Astrocyte of the cerebellum (primary cell): Measurements from ENCODE around the gene MCCC2.

Source experiments
- DNase-seq: peaks from one replicate; pipeline ENCODE4 v3.0.0-alpha.2; 2011; ENCODE audit warnings: low read depth
- H3K4me3 ChIP-seq: 2 replicates; pipeline ENCODE4 v1.5.1; 2011; ENCODE audit warnings: mild to moderate bottlenecking, low read depth, low read length, moderate library complexity
- CTCF ChIP-seq: IDR thresholded peaks from 2 replicates; pipeline ENCODE4 v1.5.1; 2012; ENCODE audit warnings: low read length, low read depth, moderate library complexity, mild to moderate bottlenecking; ENCODE audit errors: missing control alignments
- in situ Hi-C: cut with HindIII; loops from 2 replicates; pipeline ENCODE4 v1.10.0; 2017; ENCODE audit warnings: low sequenced_read_pairs

Gene MCCC2

GRCh38 chr5:71684309-71684708, 97.2 kb downstream of the MCCC2 start:
- in situ Hi-C loops = no loop called here
- no peak overlapping the region for H3K4me3 ChIP-seq
- no peak for TF ChIP-seq CTCF
- no peak for DNase-seq

GRCh38 chr5:71693828-71694427, 106.8 kb downstream of the MCCC2 start:
- in situ Hi-C loops = no loop called here
- H3K4me3 ChIP-seq = no peak overlapping the region
- no peak for DNase-seq
- no peak for TF ChIP-seq CTCF

- in situ Hi-C loops = no loop called here
- no peak for DNase-seq
- no peak for TF ChIP-seq CTCF
- H3K4me3 ChIP-seq = no peak overlapping the region
These were observed 107.9 kb downstream of the MCCC2 start for GRCh38 chr5:71695071-71695470.

- in situ Hi-C loops = no loop called here
- TF ChIP-seq CTCF = no peak
- DNase-seq = no peak
- H3K4me3 ChIP-seq = no peak overlapping the region
These were observed 108.5 kb downstream of the MCCC2 start for GRCh38 chr5:71695595-71695994.

GRCh38 chr5:71697967-71698366, 110.8 kb downstream of the MCCC2 start:
- TF ChIP-seq CTCF = peak; percentile 35
- DNase-seq = no peak
- H3K4me3 ChIP-seq = no peak overlapping the region
- in situ Hi-C loops = no loop called here

- in situ Hi-C loops = no loop called here
- H3K4me3 ChIP-seq = no peak overlapping the region
- TF ChIP-seq CTCF = no peak
- no peak for DNase-seq
These were observed 112.1 kb downstream of the MCCC2 start for GRCh38 chr5:71699233-71699632.

- H3K4me3 ChIP-seq = no peak overlapping the region
- DNase-seq = no peak
- in situ Hi-C loops = loop anchor here (10.0 kb wide), 1 partner anchor 65 kb away; no protein-coding TSS in a partner anchor
- TF ChIP-seq CTCF = no peak
These were observed 112.6 kb downstream of the MCCC2 start for GRCh38 chr5:71699751-71700150.
